NCI-H2107 (cell line): Measurements from ENCODE around the gene TBCEL.
"Not testable (repeated sequence)": the region's sequence is repeated elsewhere in the genome, so short reads cannot be mapped to it uniquely, and the experiment has no call there.

Experiments
- DNase-seq: peaks from one replicate; lab custom pipeline; 2025; lab: John Stamatoyannopoulos, UW

Gene TBCEL

GRCh38 chr11:121105481-121106195, 81.7 kb downstream of the TBCEL start:
- no peak for DNase-seq

- DNase-seq: no peak
Measured at GRCh38 chr11:121106812-121107211, 82.9 kb downstream of the TBCEL start.

GRCh38 chr11:121108413-121108812, 84.5 kb downstream of the TBCEL start:
- DNase-seq: no peak

GRCh38 chr11:121109471-121109870, 85.6 kb downstream of the TBCEL start:
- DNase-seq: no peak

GRCh38 chr11:121109916-121110586, 86.1 kb downstream of the TBCEL start:
- no peak for DNase-seq

GRCh38 chr11:121110871-121111724, 87.2 kb downstream of the TBCEL start:
- DNase-seq: no peak

GRCh38 chr11:121112498-121113455, 88.9 kb downstream of the TBCEL start:
- DNase-seq: peak; percentile 69

GRCh38 chr11:121113611-121114010, 89.7 kb downstream of the TBCEL start:
- no peak for DNase-seq

GRCh38 chr11:121115024-121115423, 91.1 kb downstream of the TBCEL start:
- not testable (repeated sequence) for DNase-seq

- no peak for DNase-seq
Measured at GRCh38 chr11:121117788-121118187, 93.9 kb downstream of the TBCEL start.

GRCh38 chr11:121119440-121119839, 95.5 kb downstream of the TBCEL start:
- no peak for DNase-seq

- no peak for DNase-seq
Measured at GRCh38 chr11:121122328-121122727, 98.4 kb downstream of the TBCEL start.

- no peak for DNase-seq
Measured at GRCh38 chr11:121123496-121124069, 99.7 kb downstream of the TBCEL start.

- DNase-seq: no peak
Measured at GRCh38 chr11:121127809-121128208, 103.9 kb downstream of the TBCEL start.

- no peak for DNase-seq
Measured at GRCh38 chr11:121129362-121130340, 105.7 kb downstream of the TBCEL start.

GRCh38 chr11:121131656-121132055, 107.8 kb downstream of the TBCEL start:
- DNase-seq: no peak

- no peak for DNase-seq
Measured at GRCh38 chr11:121132211-121132976, 108.5 kb downstream of the TBCEL start.

GRCh38 chr11:121134741-121135312, 110.9 kb downstream of the TBCEL start:
- no peak for DNase-seq

- no peak for DNase-seq
Measured at GRCh38 chr11:121137005-121137404, 113.1 kb downstream of the TBCEL start.
